Measurements from ENCODE around the gene ANKRD52. TPM values are rescaled to one million over a fixed set of nuclear protein-coding genes. Genes with fewer than 3 reads are reported as not detected.

ANKRD52 gene
- total and polyA plus RNA-seq, 10 of the 15 experiments (the other 5 are each of a cell fraction or from before 2014, with no cell fraction given): 0.90 to 55.3 (median 16.1) TPM

DNA sequence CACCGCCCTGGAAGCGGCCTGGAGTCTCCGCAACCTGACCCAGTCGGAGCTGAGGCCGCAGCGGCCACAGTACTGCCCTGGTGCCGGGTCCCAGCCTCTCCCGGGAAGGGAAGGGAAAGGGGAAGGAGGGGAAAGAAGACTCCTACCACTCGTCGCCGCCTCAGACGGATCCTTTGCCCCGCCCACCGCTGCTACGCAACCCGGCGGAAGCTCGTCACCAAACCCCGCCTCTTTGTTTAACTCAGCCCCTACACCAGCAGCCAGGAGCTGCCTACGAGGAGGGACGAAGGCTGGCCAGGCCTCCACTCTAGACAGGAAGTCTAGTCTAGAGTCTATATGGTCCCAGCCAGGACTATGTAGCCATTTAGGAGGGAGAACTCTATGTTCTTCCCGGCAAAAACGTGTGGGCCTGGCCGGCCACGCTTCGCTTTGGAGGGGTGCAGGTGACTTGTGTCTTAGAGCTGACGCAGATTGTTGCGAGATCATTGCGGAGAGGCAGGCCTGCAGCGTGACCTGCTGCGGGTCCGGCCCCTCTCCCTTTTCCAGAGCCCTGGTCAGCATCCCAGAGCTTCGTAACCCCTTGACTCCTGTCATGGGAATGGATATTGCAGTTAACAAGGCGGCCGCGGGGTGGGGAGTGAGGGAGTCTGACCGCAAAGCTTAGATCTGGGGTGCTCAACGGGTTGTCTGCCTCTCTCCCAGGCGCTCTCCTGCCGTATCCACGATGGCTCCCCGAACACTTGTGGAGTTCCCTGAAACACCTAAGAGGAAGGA lies 36.2 kb downstream of the ANKRD52 start, which contains the start of gene RNF41 (continued):
- TF ChIP-seq ZNF207 (IDR thresholded peaks at IDR 0.05; ENCODE audit: borderline replicate concordance) (no peak; the same call in 1 of the 2 replicates), RAD21 (IDR thresholded peaks at IDR 0.05; ENCODE audit: insufficient read depth, low read depth, low read length) (no peak), YY1 (IDR thresholded peaks at IDR 0.05; ENCODE audit: low read depth, low read length) (no peak), SIX5 (IDR thresholded peaks at IDR 0.05; ENCODE audit: low read depth, low read length, severe bottlenecking) (peak; percentile 6), IKZF1 (conservative IDR thresholded peaks at IDR 0.05) (peak; percentile 66), NR2C1 (IDR thresholded peaks at IDR 0.05) (no peak), HDGF (IDR thresholded peaks at IDR 0.05) (no peak), CHD4 (IDR thresholded peaks at IDR 0.05) (no peak), BHLHE40 (IDR thresholded peaks at IDR 0.05; ENCODE audit: borderline replicate concordance in 1 of 2, low read depth in 2 of 2, low read length in 1 of 2) (peak; percentile 22 to 48; a peak in 2 of 4 replicates), SIN3A (IDR thresholded peaks at IDR 0.05; ENCODE audit: low read depth, low read length) (0 out of 2 replicates have a peak, but pooled peaks have one; percentile 35), PML (IDR thresholded peaks at IDR 0.05; ENCODE audit: low read length) (peak; percentile 72; the same call in 1 of the 2 replicates), POLR2AphosphoS2 (IDR thresholded peaks at IDR 0.05; ENCODE audit: low read depth, low read length) (0 out of 2 replicates have a peak, but pooled peaks have one; percentile 48), SUZ12 (IDR thresholded peaks at IDR 0.05; ENCODE audit: unreplicated experiment) (no peak), SREBF1 (IDR thresholded peaks at IDR 0.05; ENCODE audit: low read length) (no peak), CEBPB (IDR thresholded peaks at IDR 0.05; ENCODE audit: borderline replicate concordance in 1 of 2, low read depth in 2 of 2, low read length in 2 of 2) (no peak), TBL1XR1 (IDR thresholded peaks at IDR 0.05; ENCODE audit: low read depth, low read length) (no peak)
- TF ChIP-seq, protein P1, sequence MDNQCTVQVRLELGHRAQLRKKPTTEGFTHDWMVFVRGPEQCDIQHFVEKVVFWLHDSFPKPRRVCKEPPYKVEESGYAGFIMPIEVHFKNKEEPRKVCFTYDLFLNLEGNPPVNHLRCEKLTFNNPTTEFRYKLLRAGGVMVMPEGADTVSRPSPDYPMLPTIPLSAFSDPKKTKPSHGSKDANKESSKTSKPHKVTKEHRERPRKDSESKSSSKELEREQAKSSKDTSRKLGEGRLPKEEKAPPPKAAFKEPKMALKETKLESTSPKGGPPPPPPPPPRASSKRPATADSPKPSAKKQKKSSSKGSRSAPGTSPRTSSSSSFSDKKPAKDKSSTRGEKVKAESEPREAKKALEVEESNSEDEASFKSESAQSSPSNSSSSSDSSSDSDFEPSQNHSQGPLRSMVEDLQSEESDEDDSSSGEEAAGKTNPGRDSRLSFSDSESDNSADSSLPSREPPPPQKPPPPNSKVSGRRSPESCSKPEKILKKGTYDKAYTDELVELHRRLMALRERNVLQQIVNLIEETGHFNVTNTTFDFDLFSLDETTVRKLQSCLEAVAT (IDR thresholded peaks at IDR 0.05): peak; percentile 70; the same call in 1 of the 2 replicates
- TF ChIP-seq, protein P2, sequence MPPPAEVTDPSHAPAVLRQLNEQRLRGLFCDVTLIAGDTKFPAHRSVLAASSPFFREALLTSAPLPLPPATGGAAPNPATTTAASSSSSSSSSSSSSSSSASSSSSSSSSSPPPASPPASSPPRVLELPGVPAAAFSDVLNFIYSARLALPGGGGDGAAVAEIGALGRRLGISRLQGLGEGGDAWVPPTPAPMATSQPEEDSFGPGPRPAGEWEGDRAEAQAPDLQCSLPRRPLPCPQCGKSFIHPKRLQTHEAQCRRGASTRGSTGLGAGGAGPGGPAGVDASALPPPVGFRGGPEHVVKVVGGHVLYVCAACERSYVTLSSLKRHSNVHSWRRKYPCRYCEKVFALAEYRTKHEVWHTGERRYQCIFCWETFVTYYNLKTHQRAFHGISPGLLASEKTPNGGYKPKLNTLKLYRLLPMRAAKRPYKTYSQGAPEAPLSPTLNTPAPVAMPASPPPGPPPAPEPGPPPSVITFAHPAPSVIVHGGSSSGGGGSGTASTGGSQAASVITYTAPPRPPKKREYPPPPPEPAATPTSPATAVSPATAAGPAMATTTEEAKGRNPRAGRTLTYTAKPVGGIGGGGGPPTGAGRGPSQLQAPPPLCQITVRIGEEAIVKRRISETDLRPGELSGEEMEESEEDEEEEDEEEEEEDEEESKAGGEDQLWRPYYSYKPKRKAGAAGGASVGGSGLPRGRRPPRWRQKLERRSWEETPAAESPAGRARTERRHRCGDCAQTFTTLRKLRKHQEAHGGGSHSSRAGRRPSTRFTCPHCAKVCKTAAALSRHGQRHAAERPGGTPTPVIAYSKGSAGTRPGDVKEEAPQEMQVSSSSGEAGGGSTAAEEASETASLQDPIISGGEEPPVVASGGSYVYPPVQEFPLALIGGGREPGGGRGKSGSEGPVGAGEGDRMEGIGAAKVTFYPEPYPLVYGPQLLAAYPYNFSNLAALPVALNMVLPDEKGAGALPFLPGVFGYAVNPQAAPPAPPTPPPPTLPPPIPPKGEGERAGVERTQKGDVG (CRISPR knock-in tag; IDR thresholded peaks at IDR 0.05): no peak
- TF ChIP-seq, protein P3, sequence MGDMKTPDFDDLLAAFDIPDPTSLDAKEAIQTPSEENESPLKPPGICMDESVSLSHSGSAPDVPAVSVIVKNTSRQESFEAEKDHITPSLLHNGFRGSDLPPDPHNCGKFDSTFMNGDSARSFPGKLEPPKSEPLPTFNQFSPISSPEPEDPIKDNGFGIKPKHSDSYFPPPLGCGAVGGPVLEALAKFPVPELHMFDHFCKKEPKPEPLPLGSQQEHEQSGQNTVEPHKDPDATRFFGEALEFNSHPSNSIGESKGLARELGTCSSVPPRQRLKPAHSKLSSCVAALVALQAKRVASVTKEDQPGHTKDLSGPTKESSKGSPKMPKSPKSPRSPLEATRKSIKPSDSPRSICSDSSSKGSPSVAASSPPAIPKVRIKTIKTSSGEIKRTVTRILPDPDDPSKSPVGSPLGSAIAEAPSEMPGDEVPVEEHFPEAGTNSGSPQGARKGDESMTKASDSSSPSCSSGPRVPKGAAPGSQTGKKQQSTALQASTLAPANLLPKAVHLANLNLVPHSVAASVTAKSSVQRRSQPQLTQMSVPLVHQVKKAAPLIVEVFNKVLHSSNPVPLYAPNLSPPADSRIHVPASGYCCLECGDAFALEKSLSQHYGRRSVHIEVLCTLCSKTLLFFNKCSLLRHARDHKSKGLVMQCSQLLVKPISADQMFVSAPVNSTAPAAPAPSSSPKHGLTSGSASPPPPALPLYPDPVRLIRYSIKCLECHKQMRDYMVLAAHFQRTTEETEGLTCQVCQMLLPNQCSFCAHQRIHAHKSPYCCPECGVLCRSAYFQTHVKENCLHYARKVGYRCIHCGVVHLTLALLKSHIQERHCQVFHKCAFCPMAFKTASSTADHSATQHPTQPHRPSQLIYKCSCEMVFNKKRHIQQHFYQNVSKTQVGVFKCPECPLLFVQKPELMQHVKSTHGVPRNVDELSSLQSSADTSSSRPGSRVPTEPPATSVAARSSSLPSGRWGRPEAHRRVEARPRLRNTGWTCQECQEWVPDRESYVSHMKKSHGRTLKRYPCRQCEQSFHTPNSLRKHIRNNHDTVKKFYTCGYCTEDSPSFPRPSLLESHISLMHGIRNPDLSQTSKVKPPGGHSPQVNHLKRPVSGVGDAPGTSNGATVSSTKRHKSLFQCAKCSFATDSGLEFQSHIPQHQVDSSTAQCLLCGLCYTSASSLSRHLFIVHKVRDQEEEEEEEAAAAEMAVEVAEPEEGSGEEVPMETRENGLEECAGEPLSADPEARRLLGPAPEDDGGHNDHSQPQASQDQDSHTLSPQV (IDR thresholded peaks at IDR 0.05): no peak
- TF ChIP-seq, protein P4, sequence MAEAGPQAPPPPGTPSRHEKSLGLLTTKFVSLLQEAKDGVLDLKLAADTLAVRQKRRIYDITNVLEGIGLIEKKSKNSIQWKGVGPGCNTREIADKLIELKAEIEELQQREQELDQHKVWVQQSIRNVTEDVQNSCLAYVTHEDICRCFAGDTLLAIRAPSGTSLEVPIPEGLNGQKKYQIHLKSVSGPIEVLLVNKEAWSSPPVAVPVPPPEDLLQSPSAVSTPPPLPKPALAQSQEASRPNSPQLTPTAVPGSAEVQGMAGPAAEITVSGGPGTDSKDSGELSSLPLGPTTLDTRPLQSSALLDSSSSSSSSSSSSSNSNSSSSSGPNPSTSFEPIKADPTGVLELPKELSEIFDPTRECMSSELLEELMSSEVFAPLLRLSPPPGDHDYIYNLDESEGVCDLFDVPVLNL (IDR thresholded peaks at IDR 0.05; ENCODE audit: low read depth, low read length): no peak

Measured in GM12878 (cell line).